Neural progenitor cell (in vitro differentiated cells): ENCODE results near the gene SLC11A2. TPM values are rescaled to one million over a fixed set of nuclear protein-coding genes. Genes with fewer than 3 reads are reported as not detected.

Experiments
- DNase-seq: peaks from one replicate; pipeline ENCODE4 v3.0.0-alpha.2; 2016; ENCODE audit warnings: low spot score
- H2AFZ ChIP-seq: fragments of 200-600 bp; sonication (generic); replicated peaks from 2 replicates; pipeline ENCODE4 v1.6.1; 2016; ENCODE audit warnings: antibody characterized with exemption
- H3F3A ChIP-seq: fragments of 200-600 bp; sonication (generic); 2 replicates; pipeline ENCODE4 v1.6.1; 2016; ENCODE audit warnings: antibody characterized with exemption, low read depth
- H3K27ac ChIP-seq: fragments of 200-600 bp; sonication (generic); 2 replicates; pipeline ENCODE4 v1.5.1; 2016; ENCODE audit warnings: mild to moderate bottlenecking
- H3K27me3 ChIP-seq: fragments of 200-600 bp; sonication (generic); 2 replicates; pipeline ENCODE4 v1.6.1; 2016; ENCODE audit warnings: mild to moderate bottlenecking, moderate library complexity
- H3K36me3 ChIP-seq: fragments of 200-600 bp; sonication (generic); 2 replicates; pipeline ENCODE4 v1.5.1; 2016
- H3K4me1 ChIP-seq: fragments of 200-600 bp; sonication (generic); 2 replicates; pipeline ENCODE4 v1.6.1; 2016; ENCODE audit warnings: mixed run types
- H3K4me2 ChIP-seq: fragments of 200-600 bp; sonication (generic); 2 replicates; pipeline ENCODE4 v1.6.1; 2016
- H3K4me3 ChIP-seq: fragments of 200-600 bp; sonication (generic); 2 replicates; pipeline ENCODE4 v1.5.1; 2016
- H3K79me2 ChIP-seq: fragments of 200-600 bp; sonication (generic); 2 replicates; pipeline ENCODE4 v1.6.1; 2016; ENCODE audit warnings: low read depth
- H3K9ac ChIP-seq: fragments of 200-600 bp; sonication (generic); 2 replicates; pipeline ENCODE4 v1.6.1; 2016
- H3K9me3 ChIP-seq: fragments of 200-600 bp; sonication (generic); 2 replicates; pipeline ENCODE4 v1.5.1; 2016; ENCODE audit warnings: low read depth
- H4K20me1 ChIP-seq: fragments of 200-600 bp; sonication (generic); 2 replicates; pipeline ENCODE4 v1.6.1; 2016; ENCODE audit warnings: low read depth
- H3K27ac Mint-ChIP-seq: 3 replicates; pipeline ENCODE4 v1.8.0; 2021; ENCODE audit warnings: mixed read lengths
- H3K27me3 Mint-ChIP-seq: 2 replicates; pipeline ENCODE4 v1.8.0; 2022; ENCODE audit warnings: low read depth, mild to moderate bottlenecking, inconsistent platforms, moderate library complexity, mixed read lengths; ENCODE audit not compliant: insufficient read depth
- H3K36me3 Mint-ChIP-seq: 3 replicates; pipeline ENCODE4 v1.8.0; 2021; ENCODE audit warnings: mixed read lengths
- H3K4me1 Mint-ChIP-seq: 3 replicates; pipeline ENCODE4 v1.8.0; 2021; ENCODE audit warnings: mixed read lengths
- H3K4me3 Mint-ChIP-seq: 3 replicates; pipeline ENCODE4 v1.8.0; 2021; ENCODE audit warnings: mild to moderate bottlenecking, moderate library complexity, mixed read lengths
- H3K9me3 Mint-ChIP-seq: 3 replicates; pipeline ENCODE4 v1.8.0; 2020; ENCODE audit warnings: mixed read lengths
- EZH2 ChIP-seq: fragments of 200-600 bp; sonication (generic); IDR thresholded peaks from 2 replicates; pipeline ENCODE4 v1.6.1; 2017; ENCODE audit warnings: antibody characterized with exemption, mild to moderate bottlenecking, moderate library complexity
- EZH2phosphoT487 ChIP-seq: fragments of 200-600 bp; sonication (generic); IDR thresholded peaks from 2 replicates; pipeline ENCODE4 v1.6.1; 2017; ENCODE audit warnings: antibody characterized with exemption
- total RNA-seq: library from RNA; depleted of rRNA; stranded (reverse); fragments of >200 nt; gene quantifications from 2 replicates; pipeline ENCODE4 v1.2.3, GENCODE V29; 2015; ENCODE audit warnings: low replicate concordance
- TF ChIP-seq, protein P1 (sequence below): fragments of 200-600 bp; sonication (generic); IDR thresholded peaks from 2 replicates; pipeline ENCODE4 v1.5.1; 2017; ENCODE audit warnings: antibody characterized with exemption, mild to moderate bottlenecking

The SLC11A2 gene
- total RNA-seq, 1 donor from 2014 or later, result 62.7 TPM

DNA sequence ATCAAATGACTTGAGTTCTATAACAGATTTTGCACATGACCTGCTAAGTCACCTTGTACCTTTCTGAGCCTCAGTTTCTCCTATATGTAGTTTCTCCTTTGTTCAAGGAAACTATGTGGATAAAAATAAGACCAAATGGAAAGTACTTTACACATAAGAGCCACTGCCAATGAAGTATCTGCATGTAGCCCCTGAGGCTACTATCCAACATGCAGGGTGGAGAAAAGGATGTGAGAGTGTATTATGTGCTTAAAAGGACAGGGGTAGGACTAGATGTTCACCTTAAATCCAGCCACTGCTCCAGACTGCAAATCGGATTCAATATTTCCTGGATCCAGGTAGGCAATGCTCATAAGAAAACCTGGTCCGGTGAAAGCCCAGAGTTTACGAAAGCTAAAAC is 21.2 kb downstream of the SLC11A2 start:
- Mint-ChIP-seq H3K27ac (no peak overlapping the region), H3K36me3 (peaks cover 22% of the 10 kb centered on the region), H3K4me1 (peaks cover 3% of the 10 kb centered on the region), H3K27me3 (peaks cover 2% of the 10 kb centered on the region), H3K4me3 (no peak overlapping the region), H3K9me3 (no peaks in the 10 kb centered on the region)
- Histone ChIP-seq H3K79me2 (peaks cover 24% of the 10 kb centered on the region), H3K36me3 (no peaks in the 10 kb centered on the region), H3K27ac (no peak overlapping the region), H3K4me1 (peaks cover 13% of the 10 kb centered on the region), H3F3A (no peaks in the 10 kb centered on the region), H3K9ac (no peak overlapping the region), H2AFZ (no peak overlapping the region), H4K20me1 (peaks cover 5% of the 10 kb centered on the region), H3K4me2 (no peak overlapping the region), H3K9me3 (no peaks in the 10 kb centered on the region), H3K4me3 (no peak overlapping the region), H3K27me3 (no peaks in the 10 kb centered on the region)
- TF ChIP-seq EZH2phosphoT487 (no peak), EZH2 (no peak)
- TF ChIP-seq, protein P1, sequence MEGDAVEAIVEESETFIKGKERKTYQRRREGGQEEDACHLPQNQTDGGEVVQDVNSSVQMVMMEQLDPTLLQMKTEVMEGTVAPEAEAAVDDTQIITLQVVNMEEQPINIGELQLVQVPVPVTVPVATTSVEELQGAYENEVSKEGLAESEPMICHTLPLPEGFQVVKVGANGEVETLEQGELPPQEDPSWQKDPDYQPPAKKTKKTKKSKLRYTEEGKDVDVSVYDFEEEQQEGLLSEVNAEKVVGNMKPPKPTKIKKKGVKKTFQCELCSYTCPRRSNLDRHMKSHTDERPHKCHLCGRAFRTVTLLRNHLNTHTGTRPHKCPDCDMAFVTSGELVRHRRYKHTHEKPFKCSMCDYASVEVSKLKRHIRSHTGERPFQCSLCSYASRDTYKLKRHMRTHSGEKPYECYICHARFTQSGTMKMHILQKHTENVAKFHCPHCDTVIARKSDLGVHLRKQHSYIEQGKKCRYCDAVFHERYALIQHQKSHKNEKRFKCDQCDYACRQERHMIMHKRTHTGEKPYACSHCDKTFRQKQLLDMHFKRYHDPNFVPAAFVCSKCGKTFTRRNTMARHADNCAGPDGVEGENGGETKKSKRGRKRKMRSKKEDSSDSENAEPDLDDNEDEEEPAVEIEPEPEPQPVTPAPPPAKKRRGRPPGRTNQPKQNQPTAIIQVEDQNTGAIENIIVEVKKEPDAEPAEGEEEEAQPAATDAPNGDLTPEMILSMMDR, result no peak
- DNase-seq, result no peak

- Histone ChIP-seq H3K9ac (no peak overlapping the region), H3K4me2 (no peak overlapping the region), H3K4me3 (no peak overlapping the region), H3K36me3 (no peaks in the 10 kb centered on the region), H4K20me1 (peaks cover 2% of the 10 kb centered on the region), H2AFZ (no peak overlapping the region), H3K27ac (no peak overlapping the region), H3K27me3 (no peaks in the 10 kb centered on the region), H3K79me2 (peaks cover 19% of the 10 kb centered on the region), H3F3A (no peaks in the 10 kb centered on the region), H3K9me3 (no peaks in the 10 kb centered on the region), H3K4me1 (peaks cover 9% of the 10 kb centered on the region)
- H3K9me3 Mint-ChIP-seq, result no peaks in the 10 kb centered on the region
- H3K36me3 Mint-ChIP-seq, result peaks cover 24% of the 10 kb centered on the region
- H3K27me3 Mint-ChIP-seq, result no peaks in the 10 kb centered on the region
- no peak overlapping the region for H3K4me3 Mint-ChIP-seq
- no peak for DNase-seq
- H3K4me1 Mint-ChIP-seq, result peaks cover 3% of the 10 kb centered on the region
- H3K27ac Mint-ChIP-seq, result no peak overlapping the region
- no peak for TF ChIP-seq EZH2phosphoT487
- TF ChIP-seq, protein P1, result no peak
Observed at GRCh38 chr12:51004504-51004903, 21.7 kb downstream of the SLC11A2 start.

- no peak overlapping the region for H3K27ac ChIP-seq
- H3K4me3 ChIP-seq, result no peak overlapping the region
- no peaks in the 10 kb centered on the region for H3K79me2 ChIP-seq
- Mint-ChIP-seq H3K4me1 (no peaks in the 10 kb centered on the region), H3K36me3 (peaks cover 21% of the 10 kb centered on the region), H3K4me3 (no peak overlapping the region), H3K9me3 (no peaks in the 10 kb centered on the region), H3K27ac (no peak overlapping the region), H3K27me3 (no peaks in the 10 kb centered on the region)
- H3F3A ChIP-seq, result no peaks in the 10 kb centered on the region
- H3K9me3 ChIP-seq, result no peaks in the 10 kb centered on the region
- no peaks in the 10 kb centered on the region for H3K36me3 ChIP-seq
- no peak overlapping the region for H3K9ac ChIP-seq
- H4K20me1 ChIP-seq, result no peaks in the 10 kb centered on the region
- TF ChIP-seq EZH2phosphoT487 (no peak), EZH2 (no peak)
- TF ChIP-seq, protein P1, result no peak
- H3K4me2 ChIP-seq, result no peak overlapping the region
- no peaks in the 10 kb centered on the region for H3K4me1 ChIP-seq
- DNase-seq, result no peak
- no peak overlapping the region for H2AFZ ChIP-seq
- no peaks in the 10 kb centered on the region for H3K27me3 ChIP-seq
Observed at GRCh38 chr12:51001799-51002198, 24.4 kb downstream of the SLC11A2 start.
